AG04450 (cell line): ENCODE measurements around the gene AGMO. TPM values are rescaled to one million over a fixed set of nuclear protein-coding genes. Genes with fewer than 3 reads are reported as not detected.

Experiments
- CTCF ChIA-PET: fragments of 300-600, 350-600 bp; formaldehyde crosslinking; extraction: SDS; loops from one replicate; lab custom pipeline; 2022; ENCODE audit warnings: antibody characterized with exemption, inconsistent platforms; lab: Charles Lee
- POLR2A ChIA-PET: fragments of 350-600 bp; formaldehyde crosslinking; extraction: SDS; loops from one replicate; lab custom pipeline; 2021; ENCODE audit warnings: antibody characterized with exemption, inconsistent platforms; lab: Yijun Ruan, JAX
- DNase-seq: peaks from one replicate; pipeline ENCODE4 v3.0.0-alpha.2; 2011; ENCODE audit warnings: low read depth, low spot score
- H3K27ac ChIP-seq: one replicate; pipeline ENCODE4 v1.5.1; 2012; ENCODE audit warnings: low read depth, low read length, control low read depth
- H3K27me3 ChIP-seq: one replicate; pipeline ENCODE4 v1.6.0; 2012; ENCODE audit warnings: low read length; ENCODE audit not compliant: control insufficient read depth, insufficient read depth
- H3K4me3 ChIP-seq: 2 replicates; pipeline ENCODE4 v1.5.1; 2011; ENCODE audit warnings: mild to moderate bottlenecking, low read depth, low read length, control low read depth
- H3K9me3 ChIP-seq: 2 replicates; pipeline ENCODE4 v1.5.1; 2012; ENCODE audit warnings: low read length; ENCODE audit not compliant: control insufficient read depth, insufficient read depth
- CTCF ChIP-seq: IDR thresholded peaks from 2 replicates; pipeline ENCODE4 v1.5.1; 2011; ENCODE audit warnings: low read depth, low read length, control low read depth, inconsistent platforms
- polyA plus RNA-seq: library from polyadenylated mRNA; depleted of rRNA; stranded (reverse); fragments of >200 nt; gene quantifications from 2 replicates; pipeline ENCODE4 v1.2.3, GENCODE V29; 2011

The AGMO gene
- polyA plus RNA-seq, 1 experiment, result 0.10 TPM

GRCh38 chr7:15581352-15581951 is 19.6 kb upstream of the AGMO start:
- Histone ChIP-seq H3K27ac (no peak overlapping the region), H3K4me3 (no peak overlapping the region), H3K27me3 (no peaks in the 10 kb centered on the region), H3K9me3 (peaks cover 3% of the 10 kb centered on the region; the same call in 1 of the 2 replicates)
- POLR2A ChIA-PET, result no interaction called here
- CTCF ChIA-PET, result interaction anchor here (0.6 kb wide), 1 partner anchor 140 kb away, joined by 3 read pairs; no protein-coding TSS in a partner anchor
- no peak for DNase-seq
- TF ChIP-seq CTCF, result no peak

- POLR2A ChIA-PET, result no interaction called here
These were observed 19.0 kb upstream of the AGMO start for GRCh38 chr7:15580604-15581351.

GRCh38 chr7:15577600-15577999 is 15.8 kb upstream of the AGMO start:
- ChIA-PET CTCF (no interaction called here), POLR2A (no interaction called here)
- H3K27ac ChIP-seq, result no peak overlapping the region
- H3K9me3 ChIP-seq, result no peaks in the 10 kb centered on the region
- H3K4me3 ChIP-seq, result no peak overlapping the region
- H3K27me3 ChIP-seq, result no peaks in the 10 kb centered on the region
- no peak for TF ChIP-seq CTCF
- DNase-seq, result no peak

More at GRCh38 chr7:15580604-15581351, 19.0 kb upstream of the AGMO start:
- no peaks in the 10 kb centered on the region for H3K27me3 ChIP-seq
- H3K27ac ChIP-seq, result no peak overlapping the region
- CTCF ChIA-PET, result interaction anchor here (0.6 kb wide), 2 partner anchors 9 to 140 kb away, joined by 3 read pairs; no protein-coding TSS in a partner anchor
- peaks cover 3% of the 10 kb centered on the region; the same call in 1 of the 2 replicates for H3K9me3 ChIP-seq
- TF ChIP-seq CTCF, result no peak
- no peak overlapping the region for H3K4me3 ChIP-seq
- no peak for DNase-seq

GRCh38 chr7:15571301-15571878 is 9.6 kb upstream of the AGMO start:
- ChIA-PET CTCF (no interaction called here), POLR2A (no interaction called here)
- no peak for DNase-seq
- H3K27me3 ChIP-seq, result no peaks in the 10 kb centered on the region
- H3K9me3 ChIP-seq, result no peaks in the 10 kb centered on the region
- no peak for TF ChIP-seq CTCF
- no peak overlapping the region for H3K27ac ChIP-seq
- no peak overlapping the region for H3K4me3 ChIP-seq

GRCh38 chr7:15567652-15568051 is 5.8 kb upstream of the AGMO start:
- H3K9me3 ChIP-seq, result no peaks in the 10 kb centered on the region
- DNase-seq, result no peak
- POLR2A ChIA-PET, result no interaction called here
- CTCF ChIA-PET, result interaction anchor here (2.7 kb wide), 1 partner anchor 153 kb away, joined by 7 read pairs; no protein-coding TSS in a partner anchor
- no peak overlapping the region for H3K4me3 ChIP-seq
- H3K27ac ChIP-seq, result no peak overlapping the region
- no peak for TF ChIP-seq CTCF
- H3K27me3 ChIP-seq, result no peaks in the 10 kb centered on the region
